ENCODE measurements around the gene TBC1D22A. TPM values are rescaled to one million over a fixed set of nuclear protein-coding genes. Genes with fewer than 3 reads are reported as not detected.

The TBC1D22A gene
- total RNA-seq, 6 donors from 2014 or later = 27.1 to 48.2 (median 35.3) TPM

- no peak overlapping the region for H3K4me3 ChIP-seq
- DNase-seq (peak in 1 of 2 donors; percentile 18), ATAC-seq (ENCODE audit: low FRiP score in 2 of 2) (no peak)
- WGBS, 2 donors = 94 to 96% methylated on average over 27 to 32 of the region's 32 CpGs
- H3K36me3 ChIP-seq = peaks cover 0 to 3% (median 1%) of the 10 kb centered on the region in 4 donors
- no peak overlapping the region for H3K27ac ChIP-seq
- H3K4me1 ChIP-seq = peaks cover 0 to 7% (median 3%) of the 10 kb centered on the region in 4 donors
- H3K9me3 ChIP-seq = no peaks in the 10 kb centered on the region
- TF ChIP-seq POLR2AphosphoS5 (IDR thresholded peaks at IDR 0.05) = no peak
- TF ChIP-seq EP300 (IDR thresholded peaks at IDR 0.05) = no peak
- no peak for TF ChIP-seq POLR2A (IDR thresholded peaks at IDR 0.05)
- TF ChIP-seq CTCF (IDR thresholded peaks at IDR 0.05) = no peak
- no peaks in the 10 kb centered on the region for H3K27me3 ChIP-seq
Measured at GRCh38 chr22:47018010-47018910, 255.8 kb downstream of the TBC1D22A start.

GRCh38 chr22:47019012-47019790 lies 256.8 kb downstream of the TBC1D22A start:
- Histone ChIP-seq H3K4me1 (no peaks in the 10 kb centered on the region), H3K27ac (no peak overlapping the region), H3K9me3 (no peaks in the 10 kb centered on the region), H3K36me3 (peaks cover 0 to 7% (median 3%) of the 10 kb centered on the region in 4 donors), H3K27me3 (no peaks in the 10 kb centered on the region), H3K4me3 (no peak overlapping the region)
- DNase-seq (peak in 1 of 2 donors; percentile 9), ATAC-seq (ENCODE audit: low FRiP score in 2 of 2) (peak in 1 of 2 donors; percentile 15)
- WGBS, 2 donors = 87 to 92% methylated on average over 17 to 22 of the region's 22 CpGs
- TF ChIP-seq POLR2A (IDR thresholded peaks at IDR 0.05) (no peak), EP300 (IDR thresholded peaks at IDR 0.05) (no peak), CTCF (IDR thresholded peaks at IDR 0.05) (no peak), POLR2AphosphoS5 (IDR thresholded peaks at IDR 0.05) (no peak)

DNA sequence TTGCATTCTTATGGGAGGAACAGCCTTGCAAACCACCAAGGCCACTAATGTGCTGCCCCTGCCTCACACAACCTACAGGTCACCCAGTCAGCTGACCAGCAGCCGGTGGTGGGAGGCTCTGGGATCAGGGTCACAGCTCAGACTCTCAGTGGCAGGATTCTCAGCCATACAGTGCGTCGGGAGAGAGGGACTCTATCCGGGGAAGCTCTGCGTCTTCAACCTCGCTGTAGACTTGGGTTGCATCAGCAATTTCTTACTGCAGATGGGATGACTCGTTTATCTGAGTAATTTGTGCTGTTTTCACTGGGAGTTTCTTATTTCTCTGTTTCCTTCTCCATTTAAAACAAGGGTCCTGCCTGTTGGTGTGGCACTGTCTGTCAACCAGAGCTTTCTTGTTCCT lies 257.7 kb downstream of the TBC1D22A start:
- no peaks in the 10 kb centered on the region for H3K27me3 ChIP-seq
- H3K4me1 ChIP-seq = no peaks in the 10 kb centered on the region
- DNase-seq = peak in 1 of 2 donors; percentile 11
- no peaks in the 10 kb centered on the region for H3K9me3 ChIP-seq
- no peak for ATAC-seq (ENCODE audit: low FRiP score in 2 of 2)
- H3K4me3 ChIP-seq = no peak overlapping the region
- H3K36me3 ChIP-seq = peaks cover 0 to 7% (median 3%) of the 10 kb centered on the region in 4 donors
- H3K27ac ChIP-seq = no peak overlapping the region
- TF ChIP-seq EP300 (IDR thresholded peaks at IDR 0.05) = no peak
- WGBS, 2 donors = 96 to 97% methylated on average over 6 to 7 of the region's 7 CpGs

DNA sequence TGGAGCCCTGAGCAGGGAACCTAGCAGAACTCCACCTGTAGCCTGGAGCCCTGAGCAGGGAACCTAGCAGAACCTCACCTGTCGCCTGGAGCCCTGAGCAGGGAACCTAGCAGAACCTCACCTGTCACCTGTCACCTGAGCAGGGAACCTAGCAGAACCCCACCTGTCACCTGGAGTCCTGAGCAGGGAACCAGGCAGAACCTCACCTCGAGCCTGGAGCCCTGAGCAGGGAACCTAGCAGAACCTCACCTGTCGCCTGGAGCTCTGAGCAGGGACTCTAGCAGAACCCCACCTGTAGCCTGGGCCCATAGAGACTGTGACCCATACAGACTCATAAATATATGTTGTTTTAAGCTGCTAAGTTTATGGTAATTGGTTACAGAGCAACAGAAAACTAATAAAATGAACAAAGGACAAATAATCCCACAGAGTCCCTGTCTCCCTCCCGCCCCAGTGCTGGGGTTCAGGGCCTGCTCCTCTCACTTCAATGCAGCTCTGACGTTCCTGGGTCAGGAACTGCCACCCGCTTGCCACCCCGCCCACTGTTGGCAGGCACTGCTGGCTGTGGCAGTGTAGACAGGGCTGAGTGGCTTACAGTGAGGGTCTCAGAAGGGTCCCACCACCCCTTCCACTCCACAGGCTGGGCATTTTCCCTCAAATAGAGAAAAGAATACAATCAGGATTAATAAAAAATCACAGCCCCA lies 259.1 kb downstream of the TBC1D22A start:
- Histone ChIP-seq H3K4me3 (no peak overlapping the region), H3K27me3 (no peaks in the 10 kb centered on the region)

More for the DNA sequence above, 259.1 kb downstream of the TBC1D22A start:
- ATAC-seq (ENCODE audit: low FRiP score in 2 of 2) (no peak), DNase-seq (peak in 1 of 2 donors; percentile 11)
- H3K27ac ChIP-seq = no peak overlapping the region
- WGBS, 2 donors = 86 to 87% methylated on average over 6 of the region's 7 CpGs
- TF ChIP-seq POLR2AphosphoS5 (IDR thresholded peaks at IDR 0.05) (no peak), EP300 (IDR thresholded peaks at IDR 0.05) (no peak), CTCF (IDR thresholded peaks at IDR 0.05) (no peak), POLR2A (IDR thresholded peaks at IDR 0.05) (no peak)
- H3K36me3 ChIP-seq = peaks cover 0 to 7% (median 2%) of the 10 kb centered on the region in 4 donors
- no peaks in the 10 kb centered on the region for H3K9me3 ChIP-seq
- no peaks in the 10 kb centered on the region for H3K4me1 ChIP-seq

All from upper lobe of left lung (tissue), 6 donors.